SU-DHL-6 (cell line): ENCODE data around the gene LYPD1.

Experiments
- EZH2phosphoT487 ChIP-seq: fragments of 200-600 bp; sonication (generic), shearing (Covaris generic); conservative IDR thresholded peaks from 2 replicates; pipeline ENCODE4 v1.6.1; 2018; ENCODE audit warnings: mild to moderate bottlenecking, antibody characterized with exemption, low read length, moderate library complexity, mixed read lengths
- TF ChIP-seq, protein P1 (sequence below): fragments of 200-600 bp; sonication (generic); IDR thresholded peaks from one replicate; pipeline ENCODE4 v1.5.1; 2017; ENCODE audit warnings: antibody characterized with exemption, mild to moderate bottlenecking, low read length, moderate library complexity; ENCODE audit not compliant: insufficient read depth, poor library complexity, severe bottlenecking

- TF ChIP-seq EZH2phosphoT487: no peak
- TF ChIP-seq, protein P1, sequence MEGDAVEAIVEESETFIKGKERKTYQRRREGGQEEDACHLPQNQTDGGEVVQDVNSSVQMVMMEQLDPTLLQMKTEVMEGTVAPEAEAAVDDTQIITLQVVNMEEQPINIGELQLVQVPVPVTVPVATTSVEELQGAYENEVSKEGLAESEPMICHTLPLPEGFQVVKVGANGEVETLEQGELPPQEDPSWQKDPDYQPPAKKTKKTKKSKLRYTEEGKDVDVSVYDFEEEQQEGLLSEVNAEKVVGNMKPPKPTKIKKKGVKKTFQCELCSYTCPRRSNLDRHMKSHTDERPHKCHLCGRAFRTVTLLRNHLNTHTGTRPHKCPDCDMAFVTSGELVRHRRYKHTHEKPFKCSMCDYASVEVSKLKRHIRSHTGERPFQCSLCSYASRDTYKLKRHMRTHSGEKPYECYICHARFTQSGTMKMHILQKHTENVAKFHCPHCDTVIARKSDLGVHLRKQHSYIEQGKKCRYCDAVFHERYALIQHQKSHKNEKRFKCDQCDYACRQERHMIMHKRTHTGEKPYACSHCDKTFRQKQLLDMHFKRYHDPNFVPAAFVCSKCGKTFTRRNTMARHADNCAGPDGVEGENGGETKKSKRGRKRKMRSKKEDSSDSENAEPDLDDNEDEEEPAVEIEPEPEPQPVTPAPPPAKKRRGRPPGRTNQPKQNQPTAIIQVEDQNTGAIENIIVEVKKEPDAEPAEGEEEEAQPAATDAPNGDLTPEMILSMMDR: no peak
Observed at GRCh38 chr2:132617989-132618388, 52.0 kb downstream of the LYPD1 start.
